H1 (cell line): ENCODE data around the gene CRHBP. TPM values are rescaled to one million over a fixed set of nuclear protein-coding genes. Genes with fewer than 3 reads are reported as not detected.

ENCODE experiments used
- CTCF ChIA-PET: fragments of 300-600 bp; sonication (Branson Sonifier 250); formaldehyde crosslinking; loops from one replicate; lab custom pipeline; 2021; ENCODE audit not compliant: partially characterized antibody; lab: Charles Lee
- POLR2A ChIA-PET: fragments of 300-600 bp; sonication (Branson Sonifier 250); formaldehyde crosslinking; loops from one replicate; lab custom pipeline; 2021; ENCODE audit warnings: inconsistent platforms; ENCODE audit not compliant: partially characterized antibody; lab: Charles Lee
- DNase-seq, 2 experiments: peaks; one replicate each; pipeline versions ENCODE4 v3.0.0 to v3.0.0-alpha.2; 2010 to 2022; ENCODE audit warnings: low spot score in 2 of 2, low read depth in 1 of 2, mixed read lengths in 1 of 2
- FAIRE-seq: peaks from 2 replicates; lab custom pipeline; 2011; peaks lifted over from hg19 to GRCh38; lab: Jason Lieb, UNC
- H2AFZ ChIP-seq: 2 replicates; pipeline ENCODE4 v1.8.1; 2012; ENCODE audit warnings: low read length, inconsistent platforms
- H2AK5ac ChIP-seq: 2 replicates; pipeline ENCODE4 v1.6.1; 2013; ENCODE audit warnings: low read depth, low read length
- H2BK120ac ChIP-seq: replicated peaks from 2 replicates; pipeline ENCODE3; 2013; ENCODE audit warnings: low read depth, low read length, inconsistent platforms
- H2BK12ac ChIP-seq: 2 replicates; pipeline ENCODE4 v1.6.1; 2013; ENCODE audit warnings: low read depth, low read length
- H2BK15ac ChIP-seq: 2 replicates; pipeline ENCODE4 v1.6.1; 2013; ENCODE audit warnings: low read length
- H2BK20ac ChIP-seq: 2 replicates; pipeline ENCODE4 v1.6.1; 2013; ENCODE audit warnings: low read length
- H2BK5ac ChIP-seq: 2 replicates; pipeline ENCODE4 v1.6.1; 2013; ENCODE audit warnings: low read depth, low read length
- H3K14ac ChIP-seq: 2 replicates; pipeline ENCODE4 v1.6.1; 2013; ENCODE audit warnings: inconsistent platforms; ENCODE audit not compliant: insufficient read length
- H3K18ac ChIP-seq: 2 replicates; pipeline ENCODE4 v1.6.1; 2013; ENCODE audit warnings: low read length; ENCODE audit errors: extremely low read depth
- H3K23ac ChIP-seq: 2 replicates; pipeline ENCODE4 v1.6.1; 2013; ENCODE audit warnings: inconsistent platforms; ENCODE audit not compliant: insufficient read length
- H3K23me2 ChIP-seq: 2 replicates; pipeline ENCODE4 v1.6.1; 2013; ENCODE audit warnings: low read depth, low read length
- H3K27ac ChIP-seq: 2 replicates; pipeline ENCODE4 v1.6.1; 2011; ENCODE audit warnings: low read depth, low read length, inconsistent platforms
- H3K27me3 ChIP-seq, 4 experiments: replicated peaks in 1 of 4; 1 replicate in 1 of 4; 2 replicates in 3 of 4; pipeline versions ENCODE4 v1.6.1 to v1.8.1; 2011 to 2013; ENCODE audit warnings: low read length in 3 of 4, mild to moderate bottlenecking in 3 of 4, inconsistent platforms in 2 of 4, mixed read lengths in 2 of 4, moderate library complexity in 1 of 4; ENCODE audit not compliant: control insufficient read depth in 3 of 4, insufficient read depth in 3 of 4; ENCODE audit errors: extremely low read depth in 1 of 4
- H3K36me3 ChIP-seq, 4 experiments: 2 replicates each; pipeline versions ENCODE4 v1.6.1 to v1.8.1; 2011 to 2013; ENCODE audit warnings: mild to moderate bottlenecking in 4 of 4, low read length in 3 of 4, moderate library complexity in 2 of 4, control low read depth in 1 of 4, inconsistent platforms in 1 of 4; ENCODE audit not compliant: insufficient read depth in 4 of 4, control insufficient read depth in 2 of 4
- H3K4ac ChIP-seq: replicated peaks from 2 replicates; pipeline ENCODE3; 2013; ENCODE audit warnings: low read length, low read depth, mixed read lengths, inconsistent platforms; ENCODE audit not compliant: insufficient read length
- H3K4me1 ChIP-seq, 4 experiments: replicated peaks in 1 of 4; 1 replicate in 1 of 4; 2 replicates in 3 of 4; pipeline versions ENCODE4 v1.6.1 to v1.8.1; 2011 to 2013; ENCODE audit warnings: low read length in 3 of 4, inconsistent platforms in 2 of 4, mixed read lengths in 1 of 4; ENCODE audit not compliant: insufficient read depth in 4 of 4, control insufficient read depth in 3 of 4
- H3K4me2 ChIP-seq, 2 experiments: 2 replicates each; pipeline versions ENCODE4 v1.6.1 to v1.8.1; 2011 to 2013; ENCODE audit warnings: low read depth in 2 of 2, low read length in 2 of 2, control low read depth in 1 of 2, inconsistent platforms in 1 of 2, mild to moderate bottlenecking in 1 of 2; ENCODE audit not compliant: insufficient read depth in 1 of 2
- H3K4me3 ChIP-seq, 4 experiments: fragments of 200-600, 300-600 bp in 1 of 4; sonication (generic), shearing (Covaris generic), sonication (Bioruptor Twin) in 1 of 4; 2 replicates each; pipeline versions ENCODE4 v1.5.1 to v1.8.1; 2011 to 2016; ENCODE audit warnings: low read length in 4 of 4, low read depth in 3 of 4, control low read depth in 2 of 4, inconsistent platforms in 2 of 4, mild to moderate bottlenecking in 2 of 4, mixed read lengths in 1 of 4, moderate library complexity in 1 of 4; ENCODE audit not compliant: insufficient read depth in 2 of 4; ENCODE audit errors: extremely low read depth in 1 of 4
- H3K56ac ChIP-seq: replicated peaks from 2 replicates; pipeline ENCODE3; 2013; ENCODE audit warnings: low read depth, mild to moderate bottlenecking, mixed read lengths, low read length, inconsistent platforms; ENCODE audit not compliant: insufficient read length
- H3K79me1 ChIP-seq: 2 replicates; pipeline ENCODE4 v1.6.1; 2013; ENCODE audit warnings: low read depth, low read length, control low read depth
- H3K79me2 ChIP-seq, 2 experiments: 2 replicates each; pipeline versions ENCODE4 v1.6.1 to v1.8.1; 2012 to 2013; ENCODE audit warnings: low read length in 2 of 2, mild to moderate bottlenecking in 2 of 2, inconsistent platforms in 1 of 2; ENCODE audit not compliant: insufficient read depth in 2 of 2, control insufficient read depth in 1 of 2
- H3K9ac ChIP-seq, 4 experiments: replicated peaks in 1 of 4; 1 replicate in 1 of 4; 2 replicates in 3 of 4; pipeline versions ENCODE4 v1.6.1 to v1.8.1; 2011 to 2013; ENCODE audit warnings: low read depth in 3 of 4, low read length in 3 of 4, control low read depth in 2 of 4, mild to moderate bottlenecking in 2 of 4, moderate library complexity in 2 of 4, inconsistent platforms in 1 of 4; ENCODE audit errors: extremely low read depth in 1 of 4
- H3K9me3 ChIP-seq, 2 experiments: 2 replicates each; pipeline versions ENCODE4 v1.6.1 to v1.8.1; 2012 to 2013; ENCODE audit warnings: mild to moderate bottlenecking in 2 of 2, moderate library complexity in 2 of 2, control low read depth in 1 of 2, inconsistent platforms in 1 of 2, low read depth in 1 of 2, low read length in 1 of 2, mixed read lengths in 1 of 2; ENCODE audit not compliant: insufficient read depth in 2 of 2
- H4K20me1 ChIP-seq, 2 experiments: replicated peaks in 1 of 2; 2 replicates each; pipeline versions ENCODE3 to v1.8.1; 2011 to 2013; ENCODE audit warnings: inconsistent platforms in 2 of 2, low read length in 2 of 2, mild to moderate bottlenecking in 1 of 2; ENCODE audit not compliant: insufficient read depth in 2 of 2, control insufficient read depth in 1 of 2
- H4K5ac ChIP-seq: 2 replicates; pipeline ENCODE4 v1.6.1; 2013; ENCODE audit warnings: low read length, low read depth, mixed read lengths, inconsistent platforms; ENCODE audit not compliant: insufficient read length
- H4K8ac ChIP-seq: 2 replicates; pipeline ENCODE4 v1.8.0; 2013; ENCODE audit warnings: mild to moderate bottlenecking, moderate library complexity, low read length, inconsistent platforms; ENCODE audit not compliant: insufficient read depth; ENCODE audit errors: extremely low read depth
- H4K91ac ChIP-seq: replicated peaks from 2 replicates; pipeline ENCODE3; 2013; ENCODE audit warnings: low read length, mixed read lengths, inconsistent platforms; ENCODE audit not compliant: insufficient read length
- ATF3 ChIP-seq: IDR thresholded peaks from 2 replicates; pipeline ENCODE4 v1.6.1; 2011; ENCODE audit warnings: low read depth, mild to moderate bottlenecking, low read length; ENCODE audit not compliant: insufficient read depth
- E2F6 ChIP-seq: IDR thresholded peaks from 2 replicates; pipeline ENCODE4 v1.6.1; 2012; ENCODE audit warnings: inconsistent platforms
- HDAC6 ChIP-seq: IDR thresholded peaks from one replicate; pipeline ENCODE4 v1.7.1; 2012; ENCODE audit warnings: low read depth, mild to moderate bottlenecking, inconsistent platforms, low read length, moderate library complexity
- KDM5A ChIP-seq: fragments of 200-600 bp; IDR thresholded peaks from 2 replicates; pipeline ENCODE4 v1.7.1; 2012; ENCODE audit warnings: mild to moderate bottlenecking, low read length, inconsistent platforms, mixed read lengths
- MAFK ChIP-seq: IDR thresholded peaks from 2 replicates; pipeline ENCODE4 v1.6.1; 2012; ENCODE audit warnings: low read depth, mild to moderate bottlenecking, improper control_type of control experiment, low read length
- NRF1 ChIP-seq: IDR thresholded peaks from 2 replicates; pipeline ENCODE4 v1.6.1; 2011; ENCODE audit warnings: mild to moderate bottlenecking, low read depth, low read length, improper control_type of control experiment
- TBP ChIP-seq: IDR thresholded peaks from 2 replicates; pipeline ENCODE4 v1.6.1; 2011; ENCODE audit warnings: low read depth, low read length, improper control_type of control experiment
- WGBS, 2 experiments: shearing (Covaris generic) in 1 of 2; methylation state at CpG; one replicate each; pipeline versions ENCODE4 v1.1.6 to v1.1.7; 2013 to 2015; ENCODE audit warnings: low lambda C conversion rate in 2 of 2, mixed read lengths in 2 of 2, inconsistent platforms in 1 of 2, low coverage in 1 of 2, missing lambda C conversion rate in 1 of 2; ENCODE audit not compliant: insufficient replicate concordance in 2 of 2, insufficient coverage in 1 of 2, insufficient read length in 1 of 2; ENCODE audit errors: extremely low coverage in 1 of 2, missing lambda C conversion rate in 1 of 2; 5-methylcytosine and 5-hydroxymethylcytosine counted together
- polyA plus RNA-seq, 7 experiments: library from polyadenylated mRNA; depleted of rRNA in 3 of 7; stranded (reverse) in 5 of 7; unstranded in 2 of 7; fragments of >200 nt in 5 of 7; fragments of 200-250 nt in 2 of 7; gene quantifications; 1 replicate in 5 of 7; 2 replicates in 1 of 7; 4 replicates in 1 of 7; pipeline versions ENCODE4 v1.2.1 to v1.2.3, GENCODE V29; 2011 to 2013; ENCODE audit warnings: missing spikeins in 2 of 7, mixed read lengths in 2 of 7
- total RNA-seq: library from RNA; stranded (reverse); fragmentation: NEBNext Ultra II Directional; extraction: Animal tissue kit (Norgen Biotek cat#: 25700); gene quantifications from 2 replicates; pipeline ENCODE4 v1.2.1, GENCODE V29; 2021

Gene CRHBP
- total and polyA plus RNA-seq, 2 of the 8 experiments (the other 6 are each of a cell fraction or from before 2014, with no cell fraction given): 0.30 TPM; not detected in 1

- Histone ChIP-seq H3K27ac (no peak overlapping the region), H2BK20ac (no peak overlapping the region), H2AFZ (no peak overlapping the region), H4K8ac (no peak overlapping the region), H4K5ac (no peak overlapping the region), H3K36me3 (no peaks in the 10 kb centered on the region), H3K4me1 (peaks cover 0 to 3% (median 0%) of the 10 kb centered on the region in 4 experiments; a peak in 1 of 7 replicates), H3K14ac (no peak overlapping the region), H3K9me3 (0 out of 4 replicates have a peak, but pooled peaks cover 0 to 2% of the 10 kb centered on the region in 2 experiments), H2BK12ac (no peak overlapping the region), H4K91ac (no peak overlapping the region), H2BK5ac (no peak overlapping the region), H2AK5ac (no peak overlapping the region), H3K23ac (no peak overlapping the region), H3K56ac (no peak overlapping the region), H3K79me1 (no peaks in the 10 kb centered on the region), H3K4me3 (no peak overlapping the region), H3K4ac (no peak overlapping the region), H3K18ac (no peak overlapping the region), H3K79me2 (no peaks in the 10 kb centered on the region), H4K20me1 (no peaks in the 10 kb centered on the region), H3K27me3 (no peaks in the 10 kb centered on the region), H2BK15ac (no peak overlapping the region), H3K9ac (no peak overlapping the region), H2BK120ac (no peak overlapping the region), H3K23me2 (no peaks in the 10 kb centered on the region), H3K4me2 (no peak overlapping the region)
- ChIA-PET CTCF (no interaction called here), POLR2A (no interaction called here)
- DNase-seq (no peak), FAIRE-seq (no peak)
- WGBS, 2 experiments: 95% methylated on average over 5 of the region's 5 CpGs; no CpG with 5 or more reads in 1 of the 2 experiments
- TF ChIP-seq HDAC6 (no peak), NRF1 (no peak), MAFK (no peak), E2F6 (no peak), ATF3 (no peak), KDM5A (no peak), TBP (no peak)
Observed at GRCh38 chr5:77010243-77010642, 57.4 kb downstream of the CRHBP start.
